SIG-M5 treated with dmso at 0.1 percent for 504 hours (cell line): ENCODE results near the gene CPEB3.

Source experiments
- DNase-seq: peaks from one replicate; lab custom pipeline; 2025; ENCODE audit not compliant: unreplicated experiment; lab: John Stamatoyannopoulos, UW

The CPEB3 gene

DNA sequence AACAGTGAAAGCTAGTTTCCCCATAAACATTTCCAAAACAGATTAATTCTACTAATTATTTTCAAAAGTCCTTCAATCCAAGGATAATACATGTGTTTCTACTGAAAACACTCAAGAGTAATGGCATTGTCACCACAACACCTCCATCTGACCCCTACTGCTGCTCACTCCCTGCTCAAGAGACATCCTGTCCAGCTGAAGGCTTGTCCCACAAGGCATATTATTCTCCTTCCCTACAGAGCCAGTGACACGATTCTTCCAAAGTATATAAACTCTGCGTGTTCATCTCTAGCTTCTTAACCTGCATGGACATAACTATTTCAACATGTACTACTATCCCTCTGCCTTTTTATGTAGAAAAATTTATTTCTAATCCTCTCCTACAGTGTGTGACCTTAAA, 182.1 kb downstream of the CPEB3 start:
- no peak for DNase-seq

DNA sequence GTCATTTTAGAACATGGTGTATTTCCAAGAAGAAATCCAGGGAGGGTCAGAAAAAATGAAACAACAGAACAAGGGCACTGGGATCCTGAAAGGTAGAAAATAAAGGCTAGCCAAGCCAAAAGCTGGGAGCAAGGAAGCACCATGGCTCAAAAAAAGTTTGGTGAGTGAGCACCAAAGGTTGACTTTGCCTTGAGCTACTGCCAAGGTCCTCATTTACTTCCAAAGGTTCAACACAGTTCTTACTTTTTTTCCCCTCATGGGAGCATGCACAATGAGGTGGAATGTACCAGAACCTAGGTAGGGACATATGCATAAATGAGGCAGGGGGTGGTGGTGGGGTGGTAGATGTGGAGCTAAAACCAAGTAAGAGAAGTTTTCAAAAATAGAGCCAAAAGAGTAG, 182.8 kb downstream of the CPEB3 start:
- no peak for DNase-seq

DNA sequence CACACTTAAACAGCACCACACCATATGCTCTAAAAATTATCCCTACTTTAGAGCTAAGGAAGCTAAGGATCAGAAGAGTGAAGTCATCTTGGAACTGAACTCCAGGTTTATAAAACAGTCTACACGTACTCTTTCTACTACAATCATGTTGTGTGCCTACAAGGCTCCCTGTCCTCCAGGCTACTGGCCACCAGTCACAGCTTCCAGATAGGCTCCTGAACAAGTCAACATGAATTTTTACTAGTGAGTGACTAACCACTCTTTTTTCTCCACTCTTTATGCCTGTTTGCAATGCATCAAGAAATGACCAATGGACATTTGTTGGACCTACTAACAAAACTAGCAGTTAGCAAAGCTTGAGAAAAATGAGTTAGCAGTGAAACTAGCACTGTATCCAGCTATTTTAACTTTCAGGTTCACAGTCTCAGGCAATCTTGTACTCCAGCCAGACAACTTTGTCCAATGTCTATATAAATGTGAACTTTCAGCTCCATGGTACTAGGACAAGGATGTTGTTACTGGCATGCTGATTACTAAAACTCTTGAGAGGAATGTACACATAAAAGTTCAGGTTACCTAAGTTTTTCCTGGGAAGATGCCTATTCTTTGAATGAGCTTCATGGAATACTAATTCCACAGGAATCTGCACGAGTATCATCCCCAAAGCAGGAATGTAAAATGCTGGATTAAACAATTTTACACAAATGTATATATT, 187.3 kb downstream of the CPEB3 start:
- no peak for DNase-seq

DNA sequence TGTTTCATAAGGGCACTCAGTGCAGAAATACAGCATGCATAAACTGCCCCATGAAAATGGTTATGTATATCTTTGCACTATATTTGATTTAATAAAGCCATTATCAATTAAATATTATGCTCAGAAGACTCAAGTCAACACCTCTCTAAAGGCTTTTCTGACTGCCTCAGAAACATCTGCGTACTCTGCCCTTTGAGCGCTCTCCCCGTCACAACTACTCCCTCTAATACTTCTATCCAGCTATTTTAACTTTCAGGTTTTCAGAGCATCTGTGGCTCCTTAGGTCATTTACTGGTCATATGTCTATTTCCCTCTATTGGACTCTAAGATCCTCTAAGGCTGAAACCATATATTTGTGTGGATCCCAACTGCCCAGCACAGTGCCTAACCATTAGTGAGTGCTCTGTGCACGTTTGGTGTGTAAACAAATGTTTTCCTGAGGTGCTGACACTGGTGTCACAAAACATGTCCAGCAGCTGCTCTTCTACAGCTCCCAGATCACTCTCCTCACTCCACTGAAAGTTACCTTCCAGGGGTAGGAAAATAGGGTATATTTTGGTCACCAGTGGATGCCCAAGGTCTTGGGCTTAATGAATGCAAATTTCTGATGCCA, 188.2 kb downstream of the CPEB3 start:
- DNase-seq = no peak

DNA sequence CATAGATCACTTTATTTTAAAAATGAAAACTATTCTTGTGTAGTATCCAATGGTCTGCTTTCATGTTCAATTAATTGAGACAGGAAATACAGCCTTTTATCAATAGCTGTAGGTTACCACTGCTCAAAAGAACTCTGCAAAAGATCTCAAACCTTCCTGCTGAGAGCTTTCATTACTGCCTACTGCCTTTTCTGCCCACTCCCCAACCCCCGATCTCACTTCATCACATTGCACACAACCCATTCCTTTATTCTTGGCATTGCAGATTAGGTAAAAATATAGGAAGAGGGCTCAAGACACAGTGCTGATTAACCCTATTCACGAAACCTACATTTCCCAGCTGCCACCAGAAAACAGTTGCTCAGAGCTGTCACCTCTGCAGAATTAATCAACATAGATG, 195.9 kb downstream of the CPEB3 start:
- DNase-seq = no peak

DNA sequence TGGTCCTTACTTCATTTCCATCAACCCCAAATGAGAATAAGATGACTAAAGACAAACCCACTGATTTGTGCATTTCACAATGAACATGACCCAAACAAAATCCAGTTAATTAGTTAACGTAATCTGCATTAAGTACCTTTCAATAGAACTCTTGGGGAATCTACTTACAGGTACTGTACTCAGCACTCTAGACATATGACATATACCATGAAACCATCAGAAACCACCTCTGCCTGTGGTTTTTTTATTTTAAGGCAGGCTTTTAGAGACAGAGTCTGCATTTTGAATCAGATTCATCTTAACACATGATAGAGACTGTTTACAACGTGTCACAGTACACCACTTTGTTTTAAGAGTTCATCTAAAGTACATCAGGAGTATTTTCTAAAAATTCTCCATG, 198.9 kb downstream of the CPEB3 start:
- no peak for DNase-seq

DNA sequence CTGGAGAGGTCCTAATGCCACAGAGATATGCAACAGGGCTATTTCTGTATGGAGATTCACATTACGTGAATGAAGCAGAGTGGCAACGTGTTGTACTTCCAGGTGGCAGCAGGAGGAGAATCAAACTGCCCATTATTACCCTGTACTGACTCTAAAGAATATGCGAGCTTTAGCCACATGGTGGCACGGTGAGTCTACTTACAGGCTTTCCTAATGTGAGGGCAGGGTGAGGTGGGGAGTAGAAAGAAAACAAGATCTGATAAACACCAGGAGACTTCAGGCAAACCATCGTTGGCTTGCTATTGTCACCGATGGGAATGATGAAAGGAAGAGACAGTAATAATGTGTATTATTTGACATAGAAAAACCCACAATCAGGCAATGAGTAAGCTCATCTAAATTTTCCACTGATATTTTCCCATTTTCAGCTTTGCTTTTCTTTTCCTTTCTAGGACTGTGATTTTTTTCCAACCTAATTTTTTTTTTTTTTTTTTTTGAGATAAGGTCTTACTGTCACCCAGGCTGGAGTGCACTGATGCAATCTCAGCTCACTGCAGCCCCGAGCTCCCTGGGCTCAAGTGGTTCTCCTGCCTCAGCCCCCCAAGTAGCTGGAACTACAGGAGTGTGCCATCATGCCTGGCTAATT, 203.0 kb downstream of the CPEB3 start:
- DNase-seq = peak; percentile 82

DNA sequence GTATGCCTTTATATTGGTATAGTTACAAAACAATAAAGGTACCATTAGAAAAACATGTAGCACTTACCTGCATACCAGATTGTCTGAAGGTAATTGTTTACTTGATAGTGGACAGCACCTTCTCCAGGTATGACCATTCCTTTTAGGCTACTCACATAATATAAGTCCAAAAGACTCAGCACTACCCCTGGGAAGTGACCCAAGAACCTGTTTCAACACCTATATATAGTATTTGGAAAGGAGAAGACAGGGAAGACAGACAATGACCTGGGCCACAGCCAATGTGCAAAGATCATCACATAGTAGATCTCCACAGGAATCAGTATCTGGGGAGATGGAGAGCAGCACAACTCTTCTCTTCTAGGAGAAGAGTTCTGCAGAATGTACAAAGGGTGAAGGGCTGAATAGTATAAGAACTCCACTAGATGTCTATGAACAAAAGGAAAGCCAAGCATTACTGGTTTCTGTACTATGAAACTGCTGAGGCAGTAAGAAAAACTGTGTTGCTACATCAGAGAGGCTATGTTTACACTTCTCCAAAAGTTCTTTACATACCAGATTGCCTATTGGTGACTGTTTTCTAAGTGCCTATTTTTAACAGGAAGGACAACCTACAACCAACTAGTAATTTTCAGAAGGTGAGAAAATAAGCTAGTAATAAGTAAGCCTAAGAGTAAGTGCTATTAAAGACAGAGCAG, 208.1 kb downstream of the CPEB3 start:
- DNase-seq = peak; percentile 23

DNA sequence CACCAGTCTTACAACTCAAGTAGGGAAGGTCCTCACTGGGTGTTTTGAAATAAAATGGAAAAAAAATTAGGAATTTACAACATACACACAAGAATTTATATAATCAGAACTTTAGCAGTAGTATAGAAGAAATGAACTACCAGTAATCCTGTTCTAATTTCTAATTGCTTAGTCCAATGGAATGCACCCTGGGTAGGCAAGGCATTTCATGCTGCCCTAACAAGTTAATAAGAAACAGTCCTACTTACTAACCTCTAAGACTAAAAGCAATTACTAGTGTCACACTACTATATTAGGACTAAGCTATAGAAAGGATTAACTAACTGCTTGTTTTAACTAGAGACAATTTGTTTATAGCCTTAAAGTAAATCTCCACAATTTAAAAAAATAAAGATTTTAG, 209.2 kb downstream of the CPEB3 start:
- DNase-seq = no peak

DNA sequence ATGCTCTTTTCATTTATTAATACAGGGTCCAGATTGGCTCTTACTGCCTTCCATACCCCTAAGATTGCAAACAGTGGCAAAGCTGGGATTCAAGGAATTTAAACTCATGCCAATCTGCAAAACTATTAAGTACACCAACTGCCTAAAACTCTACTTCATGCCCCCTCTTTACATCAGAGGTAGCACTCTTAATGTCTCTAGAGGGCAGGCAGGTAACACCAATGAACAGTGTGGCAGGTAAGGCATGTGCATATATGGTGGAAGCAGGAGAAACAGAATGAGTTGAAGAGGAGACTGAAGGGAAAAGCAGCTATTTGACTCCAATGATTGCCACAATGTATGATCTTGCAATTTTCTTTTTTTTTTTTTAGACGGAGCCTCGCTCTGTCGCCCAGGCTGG, 210.6 kb downstream of the CPEB3 start:
- no peak for DNase-seq

DNA sequence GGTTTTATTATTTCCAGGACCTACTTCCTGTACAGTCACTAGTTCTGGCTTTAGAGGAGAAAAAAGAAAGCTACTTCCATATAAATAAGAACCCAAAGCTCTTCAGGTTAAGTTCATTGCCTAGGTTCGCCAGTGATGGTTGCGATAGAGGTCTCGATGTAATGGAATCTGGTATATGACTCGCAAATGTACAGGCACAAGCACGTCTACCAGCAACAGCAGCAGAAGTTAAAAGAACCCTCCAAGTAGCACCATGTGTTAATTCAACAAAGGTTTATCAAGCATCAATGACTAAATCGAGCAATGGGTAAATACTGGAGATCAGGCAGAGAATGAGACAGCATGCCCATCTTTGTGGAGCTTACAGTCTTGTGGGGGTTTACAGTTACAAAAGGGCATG, 211.9 kb downstream of the CPEB3 start:
- DNase-seq = no peak

DNA sequence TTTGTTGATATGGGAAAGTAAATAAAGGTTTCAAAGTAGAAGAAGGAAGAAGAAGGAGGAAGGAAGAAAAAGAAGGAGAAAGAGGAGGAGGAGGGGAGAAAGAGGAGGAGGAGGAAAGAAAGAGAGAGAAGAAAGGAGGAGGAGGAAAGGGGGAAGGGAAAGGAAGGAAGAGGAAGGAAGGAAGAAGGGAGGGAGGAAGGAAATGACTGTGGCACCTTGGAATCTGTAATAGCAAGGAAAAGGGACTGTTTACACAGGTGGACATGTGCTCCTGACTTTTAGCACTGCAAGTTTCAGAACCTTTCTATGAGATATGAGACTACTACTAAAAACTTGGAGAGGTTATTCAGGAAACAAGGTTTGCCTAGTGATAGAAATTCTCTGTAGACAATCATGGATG, 214.2 kb downstream of the CPEB3 start:
- DNase-seq = no peak

DNA sequence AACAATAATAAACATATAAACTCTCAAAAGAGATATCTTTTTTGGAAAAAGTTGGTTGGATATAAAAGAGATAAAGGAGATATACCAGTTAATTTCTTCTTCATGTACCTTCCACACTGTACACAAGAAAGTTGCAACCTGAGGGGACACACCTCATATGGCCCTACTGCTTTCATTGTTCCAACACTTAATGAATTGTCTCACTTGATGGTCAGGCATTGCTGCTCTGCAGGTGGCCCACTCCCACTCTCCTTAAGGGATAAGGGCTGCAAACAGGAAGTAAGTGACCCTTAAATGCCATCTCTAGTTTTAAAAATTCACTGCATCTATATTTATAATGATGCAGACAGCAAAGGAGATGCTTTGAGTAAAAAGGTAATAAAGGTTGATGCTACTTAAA, 215.0 kb downstream of the CPEB3 start:
- DNase-seq = no peak

DNA sequence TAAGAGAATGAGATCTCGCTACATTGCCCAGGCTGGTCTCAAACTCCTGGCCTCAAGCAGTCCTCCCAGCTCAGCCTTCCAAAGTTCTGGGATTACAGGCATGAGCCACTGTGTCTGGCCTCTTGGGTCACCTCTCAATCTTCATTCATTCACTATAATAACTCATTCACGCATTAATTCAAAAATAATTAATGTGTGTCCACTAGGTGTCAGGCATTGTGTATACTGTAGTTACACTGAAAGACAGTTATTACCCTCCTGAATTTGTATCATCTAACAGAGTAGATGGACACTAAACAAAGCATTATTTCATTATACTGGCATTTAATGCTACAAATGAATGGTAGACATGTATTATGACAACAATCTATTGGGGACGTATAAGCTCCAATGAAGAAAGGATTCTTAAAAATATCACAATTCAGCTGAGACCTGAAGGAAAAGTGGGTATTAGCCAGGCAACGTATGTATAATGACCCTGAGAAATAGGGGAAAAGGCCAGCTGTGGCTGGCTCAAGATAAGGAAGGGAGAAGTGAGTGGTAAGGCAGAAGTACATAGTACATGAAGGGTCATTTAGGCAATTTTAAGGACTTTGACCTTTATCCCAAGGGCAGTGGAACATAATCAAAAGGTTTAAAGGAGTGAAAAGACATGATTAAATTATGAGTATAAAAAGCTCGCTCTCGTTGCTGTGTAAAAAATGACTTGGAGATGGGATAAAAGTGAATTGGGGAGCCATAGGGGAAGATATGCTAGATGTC, 216.6 kb downstream of the CPEB3 start:
- no peak for DNase-seq

DNA sequence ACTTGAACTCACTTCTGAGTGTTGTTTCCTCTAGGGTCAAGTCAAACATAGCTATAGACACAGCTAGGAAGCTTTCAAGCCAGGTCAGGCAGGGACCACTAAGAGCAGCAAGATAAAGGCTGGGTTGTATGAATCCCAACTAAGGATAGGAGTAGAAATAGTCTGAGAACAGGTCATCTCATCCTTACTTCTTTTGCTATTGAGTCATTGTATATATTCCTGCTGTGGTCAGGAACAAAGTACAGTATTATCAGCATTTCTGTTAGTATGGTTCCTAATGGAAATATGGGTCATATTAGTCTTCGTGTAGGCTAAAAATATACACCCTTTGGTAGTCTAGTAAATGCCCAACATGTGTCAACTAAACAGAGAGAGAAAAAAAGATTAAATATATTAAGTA, 222.0 kb downstream of the CPEB3 start:
- no peak for DNase-seq

DNA sequence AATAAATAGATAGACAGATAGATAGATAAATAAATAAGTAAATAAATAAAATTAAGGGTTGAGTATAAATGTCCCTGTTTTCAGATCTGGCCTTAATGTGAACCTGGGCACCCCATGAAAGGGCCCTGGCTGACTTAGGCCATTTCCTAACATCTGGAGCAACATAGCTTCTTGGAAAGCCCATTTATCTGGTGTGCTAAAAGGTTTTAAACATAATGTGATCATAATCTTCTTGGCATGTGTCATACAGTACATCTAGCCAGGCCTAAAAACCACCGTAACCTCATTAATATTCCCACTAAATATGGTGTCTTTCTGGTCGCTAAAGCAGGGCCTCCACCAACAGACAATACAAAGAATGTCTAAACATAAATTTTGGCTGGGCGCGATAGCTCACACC, 224.5 kb downstream of the CPEB3 start:
- DNase-seq = no peak

DNA sequence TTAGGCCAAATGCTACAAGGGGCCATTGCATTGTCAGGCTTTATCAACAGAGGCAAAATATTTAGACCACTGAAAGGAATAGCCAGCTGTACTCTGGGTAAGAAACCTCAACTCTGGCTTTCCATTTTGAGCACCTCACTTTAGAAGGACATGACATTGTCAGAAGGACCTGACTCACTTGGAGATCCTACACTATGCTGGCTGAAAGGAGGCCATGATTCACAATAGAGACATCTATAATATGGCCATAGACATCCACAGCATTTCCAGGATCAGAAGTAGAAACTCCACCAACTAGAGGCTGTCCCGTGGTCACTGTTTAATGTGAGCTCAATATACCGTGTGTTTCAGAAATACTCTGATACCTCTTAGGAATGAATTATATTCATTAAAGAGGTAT, 226.4 kb downstream of the CPEB3 start:
- DNase-seq = no peak

DNA sequence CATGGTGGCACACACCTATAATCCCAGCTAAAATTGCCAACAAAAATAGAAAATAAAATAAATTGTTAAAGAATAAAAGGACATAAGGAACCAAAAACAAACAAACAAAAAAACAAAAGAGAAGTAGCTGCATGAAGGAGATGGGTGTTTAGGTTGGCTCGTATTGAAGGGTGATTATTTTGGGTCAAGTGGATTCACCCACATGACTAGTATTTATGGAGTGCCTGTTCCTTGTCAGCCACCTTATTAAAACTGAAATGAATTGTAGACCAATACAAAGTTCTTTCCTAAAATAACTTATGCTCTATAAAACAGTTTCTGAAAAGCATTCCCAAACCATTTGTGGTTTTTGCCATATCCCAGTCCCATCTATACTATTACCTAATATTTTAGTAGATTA, 228.6 kb downstream of the CPEB3 start:
- DNase-seq = no peak

DNA sequence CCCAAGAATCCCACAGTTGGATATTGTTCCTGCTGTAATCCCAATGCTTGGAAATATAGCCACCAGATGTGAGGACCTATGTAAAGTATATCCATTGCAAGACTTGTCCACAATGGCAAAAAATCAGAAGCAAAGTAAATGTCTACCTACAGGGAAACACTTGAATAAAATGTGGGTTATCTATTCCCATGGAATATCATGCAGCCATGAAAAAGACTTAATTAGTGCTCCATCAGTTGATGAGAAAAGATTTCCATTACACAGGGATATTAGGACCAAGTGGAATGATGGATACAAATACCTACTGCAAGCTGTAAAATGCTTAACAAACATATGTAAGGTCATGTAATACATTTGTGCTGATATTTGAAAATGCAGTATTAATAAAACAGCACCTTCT, 236.1 kb downstream of the CPEB3 start:
- no peak for DNase-seq

DNA sequence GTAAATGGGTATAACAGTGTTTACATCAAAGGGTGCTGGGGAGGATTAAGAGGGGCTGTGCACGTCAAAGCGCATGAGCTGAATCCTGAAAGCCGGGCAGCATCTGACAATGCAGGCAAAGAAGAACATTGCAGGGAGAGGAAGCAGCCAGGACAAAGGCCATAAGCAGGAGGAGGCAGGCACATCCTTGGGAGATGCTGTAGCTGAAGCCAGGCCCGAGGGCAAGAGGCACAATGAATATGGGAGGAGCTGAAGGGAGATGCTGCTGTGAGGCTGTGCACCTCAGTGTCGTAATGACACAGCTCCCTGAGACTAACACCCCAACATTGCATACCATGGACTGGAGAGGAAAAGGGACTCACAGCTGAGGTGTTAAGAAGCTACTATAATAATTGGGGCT, 238.1 kb downstream of the CPEB3 start:
- no peak for DNase-seq

DNA sequence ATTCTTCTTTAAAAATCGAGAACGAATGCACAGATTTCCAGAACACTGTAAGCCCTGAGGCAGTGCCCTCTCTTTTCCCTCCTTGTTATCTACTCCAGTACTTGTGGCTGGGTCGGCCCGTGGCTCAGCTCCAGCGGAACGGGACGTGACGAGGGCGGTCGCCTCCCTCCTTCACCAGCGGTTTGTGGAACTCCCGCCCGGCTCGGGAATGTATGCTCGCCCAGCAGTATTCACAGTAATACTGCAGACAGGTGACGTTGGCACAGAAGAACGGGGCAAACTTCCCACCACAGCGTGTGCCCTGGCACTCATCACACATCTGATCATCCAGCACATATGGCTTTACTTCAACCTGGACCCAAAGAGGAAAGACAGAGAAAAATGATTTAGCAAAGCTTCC, 238.8 kb downstream of the CPEB3 start:
- DNase-seq = no peak
